Cerebellar cortex (tissue), 1 donor: ENCODE measurements around the gene WFIKKN2.

ENCODE experiments used
- DNase-seq: peaks from one replicate; pipeline ENCODE4 v3.0.0-alpha.2; 2015; ENCODE audit warnings: low spot score

Gene WFIKKN2

GRCh38 chr17:50879086-50879485, 43.7 kb downstream of the WFIKKN2 start:
- DNase-seq, result no peak

DNA sequence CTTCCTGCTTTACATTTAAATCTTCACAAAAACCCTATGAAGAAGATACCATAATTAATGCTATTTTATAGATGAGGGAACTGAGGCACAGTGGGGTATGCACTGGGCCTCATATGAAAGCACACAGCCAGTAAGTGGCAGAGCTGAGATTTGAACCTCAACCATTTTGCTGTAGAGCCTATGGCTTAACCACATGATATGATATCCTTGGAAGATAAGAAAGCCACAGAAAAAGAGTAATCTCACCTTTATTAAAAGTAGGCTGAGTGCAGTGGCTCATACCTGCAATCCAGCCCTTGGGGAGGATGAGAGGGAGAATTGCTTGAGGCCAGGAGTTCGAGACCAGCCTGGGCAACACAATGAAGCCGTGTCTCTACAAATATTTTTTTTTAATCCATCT, 45.8 kb downstream of the WFIKKN2 start:
- no peak for DNase-seq

DNA sequence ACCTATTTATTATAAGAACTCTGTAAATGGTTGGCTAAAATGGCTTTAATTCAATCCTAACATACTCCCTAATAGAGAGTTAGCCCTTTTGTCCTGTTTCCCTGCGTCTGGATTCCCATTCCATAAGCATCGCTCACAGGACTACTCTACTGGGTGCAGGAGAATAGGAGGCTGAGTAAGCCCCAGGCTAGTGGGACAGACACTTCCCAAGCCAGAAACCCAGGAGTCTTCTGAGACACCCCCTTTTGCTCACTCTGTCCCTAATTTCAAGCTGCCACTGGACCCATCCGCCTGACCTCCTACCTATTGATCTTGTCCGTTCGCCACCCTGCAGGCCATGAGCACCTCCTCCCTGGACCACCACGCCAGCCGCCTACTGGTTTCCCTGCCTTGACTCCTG, 47.5 kb downstream of the WFIKKN2 start:
- no peak for DNase-seq

GRCh38 chr17:50883850-50884438, 48.6 kb downstream of the WFIKKN2 start:
- no peak for DNase-seq

GRCh38 chr17:50884439-50885311, 49.3 kb downstream of the WFIKKN2 start:
- no peak for DNase-seq

- no peak for DNase-seq
Measured at GRCh38 chr17:50887705-50888245, 52.4 kb downstream of the WFIKKN2 start.

DNA sequence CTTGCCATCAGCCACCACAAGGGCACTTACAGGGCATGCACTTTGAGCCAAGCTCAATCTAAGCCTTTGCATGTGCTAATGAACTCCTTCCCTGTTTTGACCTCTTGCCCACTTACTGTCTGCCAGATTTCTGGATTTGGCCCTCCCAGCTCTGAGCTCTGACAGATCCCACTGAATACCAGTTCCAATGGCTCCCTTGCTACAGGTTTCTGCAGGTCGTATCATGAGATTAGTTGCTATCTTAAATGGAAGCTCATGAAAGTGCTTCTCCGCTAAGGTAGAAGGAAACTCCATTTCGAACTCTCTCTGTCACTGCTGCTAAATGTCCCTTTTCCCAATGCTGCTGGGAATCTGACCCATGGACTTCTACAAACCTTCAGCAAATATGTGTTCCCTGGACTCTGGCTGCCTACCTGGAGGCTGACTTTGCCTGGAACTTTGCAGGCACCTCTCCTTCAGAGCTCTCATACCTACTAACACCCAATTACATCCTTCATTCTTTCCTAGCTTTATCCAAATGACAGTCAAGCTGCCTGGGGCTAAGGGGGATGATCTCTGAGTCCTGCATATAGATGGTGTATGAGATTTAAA, 54.2 kb downstream of the WFIKKN2 start:
- no peak for DNase-seq

DNA sequence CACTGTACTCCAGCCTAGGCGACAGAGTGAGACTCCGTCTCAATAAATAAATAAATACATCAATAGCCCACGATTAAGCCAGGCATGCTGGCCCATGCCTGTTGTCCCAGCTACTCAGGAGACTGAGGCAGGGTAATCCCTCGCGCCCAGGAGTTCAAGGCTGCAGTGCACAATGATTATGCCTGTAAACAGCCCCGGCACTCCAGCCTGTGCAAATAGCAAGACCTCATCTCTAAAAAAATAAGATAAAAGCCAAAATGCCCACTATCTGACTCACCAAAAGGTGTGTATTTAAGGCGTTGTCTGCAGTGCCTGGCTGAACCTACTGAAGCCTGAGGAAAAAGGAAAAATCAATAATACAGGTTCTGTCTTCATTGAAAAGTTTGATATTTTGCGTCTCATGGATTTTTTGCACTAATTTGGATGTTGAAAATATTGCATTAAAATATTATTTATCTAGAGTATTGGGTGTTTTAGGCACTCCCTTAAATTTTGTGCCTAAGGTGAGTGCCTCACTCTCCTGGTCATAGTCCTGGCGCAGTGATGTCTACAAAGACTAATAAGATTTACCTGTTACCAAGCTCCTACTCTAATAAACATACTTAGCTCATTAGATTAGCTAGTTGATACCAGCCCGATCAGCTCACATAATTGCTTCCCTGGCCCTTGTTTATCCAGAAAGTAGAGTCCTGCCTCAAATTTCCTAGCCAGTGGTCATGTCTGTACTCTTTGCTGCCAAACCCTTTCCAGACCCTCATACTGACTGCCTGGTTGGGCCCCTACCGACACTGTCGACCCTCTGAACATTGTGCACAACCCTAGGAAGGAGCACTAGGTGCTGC, 55.5 kb downstream of the WFIKKN2 start:
- DNase-seq, result no peak

DNA sequence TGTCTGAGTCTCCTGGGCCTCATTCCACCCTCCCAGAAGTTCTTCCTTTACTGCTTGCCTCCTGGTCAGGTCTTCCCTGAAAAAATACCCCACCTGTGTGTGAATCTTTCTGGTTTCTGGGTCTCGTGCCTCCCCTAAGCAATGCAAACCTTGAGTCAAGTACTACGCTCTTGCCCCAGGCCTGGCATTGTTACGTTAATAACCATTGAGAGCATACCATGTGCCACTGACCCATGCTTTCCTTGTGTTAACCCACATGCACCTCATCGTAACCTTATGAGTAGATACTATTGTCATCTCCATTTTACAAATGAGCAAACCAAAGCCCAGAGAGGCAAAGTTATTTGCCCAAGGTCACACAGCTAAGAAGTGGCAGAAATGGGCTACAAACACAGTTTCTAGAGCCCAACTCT, 56.2 kb downstream of the WFIKKN2 start:
- DNase-seq, result no peak
